Natural killer cell (primary cell): Measurements from ENCODE around the gene NT5E. TPM values are rescaled to one million over a fixed set of nuclear protein-coding genes. Genes with fewer than 3 reads are reported as not detected.

Experiments
- ATAC-seq, 3 donors: fragments of 150-1000 bp in 2 of 3; fragments of 200-7000 bp in 1 of 3; cut with Tn5 transposase; 1 replicate in 1 of 3; 2 replicates in 2 of 3; pipeline ENCODE4 v1.10.0; 2021; ENCODE audit warnings: mild to moderate bottlenecking in 2 of 3, moderate library complexity in 2 of 3
- DNase-seq, 2 donors: peaks; one replicate each; pipeline versions ENCODE4 v3.0.0 to v3.0.0-alpha.2; 2013 to 2021; ENCODE audit warnings: mixed read lengths in 1 of 2
- H3K27ac ChIP-seq: one replicate; pipeline ENCODE4 v1.5.1; 2013; ENCODE audit warnings: mild to moderate bottlenecking, low read length
- H3K27me3 ChIP-seq: one replicate; pipeline ENCODE4 v1.6.1; 2013; ENCODE audit warnings: low read length; ENCODE audit not compliant: control insufficient read depth, insufficient read depth
- H3K36me3 ChIP-seq: one replicate; pipeline ENCODE4 v1.6.1; 2013; ENCODE audit warnings: low read length; ENCODE audit not compliant: control insufficient read depth, insufficient read depth
- H3K4me1 ChIP-seq: one replicate; pipeline ENCODE4 v1.6.1; 2013; ENCODE audit warnings: low read length; ENCODE audit not compliant: control insufficient read depth, insufficient read depth
- H3K4me3 ChIP-seq: one replicate; pipeline ENCODE4 v1.5.1; 2013; ENCODE audit warnings: low read length
- H3K9me3 ChIP-seq: one replicate; pipeline ENCODE4 v1.6.1; 2013; ENCODE audit warnings: low read length; ENCODE audit not compliant: control insufficient read depth, insufficient read depth
- H3K27ac Mint-ChIP-seq, 2 donors: one replicate each; pipeline ENCODE4 v1.8.0; 2022; ENCODE audit warnings: mild to moderate bottlenecking in 2 of 2, mixed read lengths in 2 of 2, moderate library complexity in 1 of 2
- H3K27me3 Mint-ChIP-seq, 2 donors: one replicate each; pipeline ENCODE4 v1.8.0; 2022; ENCODE audit warnings: low read depth in 2 of 2, mixed read lengths in 2 of 2
- H3K36me3 Mint-ChIP-seq: one replicate; pipeline ENCODE4 v1.8.0; 2022; ENCODE audit warnings: mixed read lengths
- H3K4me1 Mint-ChIP-seq, 2 donors: one replicate each; pipeline ENCODE4 v1.8.0; 2022; ENCODE audit warnings: mixed read lengths in 2 of 2
- H3K4me3 Mint-ChIP-seq: one replicate; pipeline ENCODE4 v1.8.0; 2022; ENCODE audit warnings: mild to moderate bottlenecking, moderate library complexity, mixed read lengths
- H3K9me3 Mint-ChIP-seq, 2 donors: one replicate each; pipeline ENCODE4 v1.8.0; 2022; ENCODE audit warnings: mixed read lengths in 2 of 2
- CTCF ChIP-seq: fragments of 200-600 bp; IDR thresholded peaks from one replicate; pipeline ENCODE4 v1.8.0; 2022; ENCODE audit warnings: antibody characterized with exemption
- WGBS: methylation state at CpG from one replicate; pipeline ENCODE4 v1.1.7; 2013; ENCODE audit warnings: missing lambda C conversion rate; ENCODE audit not compliant: insufficient coverage; 5-methylcytosine and 5-hydroxymethylcytosine counted together
- intact Hi-C: fragments of 100-400 bp; cut with micrococcal nuclease; formaldehyde crosslinking; loops from one replicate; pipeline ENCODE4 v1.14.2; 2022
- total RNA-seq, 4 donors: library from RNA; stranded (reverse); fragments of 120-200 nt in 1 of 4; gene quantifications; one replicate each; pipeline versions ENCODE4 v1.2.3 to v1.2.4, GENCODE V29; 2013 to 2022

Gene NT5E
- total RNA-seq, 3 donors from 2014 or later (not counting 1 experiment from before 2014, with no cell fraction given), result 0.57 to 0.70 TPM; not detected in 1

- WGBS, result 85% methylated on average over 4 of the region's 5 CpGs
- no peaks in the 10 kb centered on the region for H3K36me3 ChIP-seq
- intact Hi-C loops, result no loop called here
- peaks cover 3% of the 10 kb centered on the region for H3K4me1 ChIP-seq
- no peak overlapping the region for H3K4me3 ChIP-seq
- ATAC-seq (no peak), DNase-seq (no peak)
- Mint-ChIP-seq H3K27me3 (no peaks in the 10 kb centered on the region), H3K4me1 (peaks cover 19 to 24% of the 10 kb centered on the region in 2 donors), H3K27ac (no peak overlapping the region), H3K9me3 (no peaks in the 10 kb centered on the region), H3K36me3 (no peaks in the 10 kb centered on the region), H3K4me3 (no peak overlapping the region)
- no peak for TF ChIP-seq CTCF
- H3K27ac ChIP-seq, result no peak overlapping the region
- no peaks in the 10 kb centered on the region for H3K27me3 ChIP-seq
- H3K9me3 ChIP-seq, result peaks cover 8% of the 10 kb centered on the region
Observed at GRCh38 chr6:85494547-85495536, 45.0 kb downstream of the NT5E start.

GRCh38 chr6:85496009-85496579, 46.2 kb downstream of the NT5E start:
- no peak for ATAC-seq
- Histone ChIP-seq H3K4me1 (peaks cover 3% of the 10 kb centered on the region), H3K36me3 (no peaks in the 10 kb centered on the region), H3K27me3 (no peaks in the 10 kb centered on the region), H3K4me3 (no peak overlapping the region), H3K9me3 (peaks cover 8% of the 10 kb centered on the region), H3K27ac (no peak overlapping the region)
- H3K4me1 Mint-ChIP-seq, result peaks cover 19 to 29% of the 10 kb centered on the region in 2 donors
- DNase-seq, result no peak
- intact Hi-C loops, result no loop called here
- WGBS, result 80% methylated on average over 7 of the region's 8 CpGs
- no peaks in the 10 kb centered on the region for H3K27me3 Mint-ChIP-seq
- H3K27ac Mint-ChIP-seq, result no peak overlapping the region
- H3K9me3 Mint-ChIP-seq, result no peaks in the 10 kb centered on the region
- no peak for TF ChIP-seq CTCF
- H3K36me3 Mint-ChIP-seq, result no peaks in the 10 kb centered on the region
- no peak overlapping the region for H3K4me3 Mint-ChIP-seq

GRCh38 chr6:85496856-85497255, 47.0 kb downstream of the NT5E start:
- Mint-ChIP-seq H3K4me3 (no peak overlapping the region), H3K4me1 (peaks cover 19 to 29% of the 10 kb centered on the region in 2 donors), H3K9me3 (no peaks in the 10 kb centered on the region), H3K27ac (no peak overlapping the region), H3K36me3 (no peaks in the 10 kb centered on the region), H3K27me3 (no peaks in the 10 kb centered on the region)
- Histone ChIP-seq H3K36me3 (peaks cover 2% of the 10 kb centered on the region), H3K9me3 (peaks cover 8% of the 10 kb centered on the region), H3K27ac (no peak overlapping the region), H3K4me3 (no peak overlapping the region), H3K4me1 (peaks cover 3% of the 10 kb centered on the region), H3K27me3 (no peaks in the 10 kb centered on the region)
- no peak for DNase-seq
- intact Hi-C loops, result no loop called here
- WGBS, result 90% methylated on average over 5 of the region's 5 CpGs
- TF ChIP-seq CTCF, result no peak
- ATAC-seq, result no peak
